HG03432 (cell line): Measurements from ENCODE around the gene MYH10.

ENCODE experiments used
- ATAC-seq: cut with Tn5 transposase; IDR thresholded peaks from one replicate; pipeline ENCODE4 v1.9.1; 2021; ENCODE audit warnings: mild to moderate bottlenecking, moderate library complexity; ENCODE audit not compliant: unreplicated experiment

The MYH10 gene

GRCh38 chr17:8451933-8452614 lies 178.5 kb downstream of the MYH10 start:
- no peak for ATAC-seq

GRCh38 chr17:8448310-8448709 lies 182.2 kb downstream of the MYH10 start:
- ATAC-seq, result no peak

GRCh38 chr17:8447799-8448198 lies 182.7 kb downstream of the MYH10 start:
- no peak for ATAC-seq

GRCh38 chr17:8445536-8445935 lies 185.0 kb downstream of the MYH10 start:
- ATAC-seq, result no peak

GRCh38 chr17:8444494-8444893 lies 186.0 kb downstream of the MYH10 start:
- no peak for ATAC-seq

GRCh38 chr17:8443756-8444155 lies 186.8 kb downstream of the MYH10 start:
- ATAC-seq, result no peak

GRCh38 chr17:8442310-8442709 lies 188.2 kb downstream of the MYH10 start:
- no peak for ATAC-seq

GRCh38 chr17:8441690-8442089 lies 188.8 kb downstream of the MYH10 start:
- no peak for ATAC-seq

- ATAC-seq, result no peak
Measured at GRCh38 chr17:8439681-8440080, 190.8 kb downstream of the MYH10 start.

GRCh38 chr17:8438441-8438840 lies 192.1 kb downstream of the MYH10 start:
- no peak for ATAC-seq

- ATAC-seq, result no peak
Measured at GRCh38 chr17:8436844-8437171, 193.7 kb downstream of the MYH10 start.

GRCh38 chr17:8436169-8436843 lies 194.2 kb downstream of the MYH10 start:
- peak; percentile 63 for ATAC-seq

GRCh38 chr17:8435245-8436168 lies 195.0 kb downstream of the MYH10 start, which contains the start of gene NDEL1:
NDEL1 (plus strand) TSS chr17:8435884; CDS start chr17:8444272, 8,388 bp downstream.
- ATAC-seq, result peak; percentile 94

- ATAC-seq, result no peak
Measured at GRCh38 chr17:8430966-8431365, 199.6 kb downstream of the MYH10 start.

- ATAC-seq, result no peak
Measured at GRCh38 chr17:8426802-8427201, 203.7 kb downstream of the MYH10 start.

GRCh38 chr17:8426094-8426720 lies 204.3 kb downstream of the MYH10 start:
- no peak for ATAC-seq
